HCT116 (cell line): ENCODE measurements around the gene CUX1.

Experiments used
- ATF3 ChIP-seq: IDR thresholded peaks from 2 replicates; pipeline ENCODE4 v1.6.1; 2012
- CTCF ChIP-seq, 3 experiments: fragments of 200-600 bp in 1 of 3; sonication (generic) in 1 of 3; IDR thresholded peaks in 2 of 3; conservative IDR thresholded peaks in 1 of 3; 2 replicates each; pipeline ENCODE4 v1.5.1; 2012 to 2017; ENCODE audit warnings: low read depth in 2 of 3, low read length in 2 of 3, antibody characterized with exemption in 1 of 3, borderline replicate concordance in 1 of 3, control low read depth in 1 of 3, mild to moderate bottlenecking in 1 of 3, mixed read lengths in 1 of 3, mixed run types in 1 of 3, moderate library complexity in 1 of 3; ENCODE audit not compliant: insufficient read depth in 1 of 3
- EGR1 ChIP-seq: IDR thresholded peaks from 2 replicates; pipeline ENCODE4 v1.6.1; 2012; ENCODE audit warnings: low read depth
- EZH2 ChIP-seq: fragments of 200-600 bp; sonication (generic); IDR thresholded peaks from 2 replicates; pipeline ENCODE4 v1.6.1; 2017; ENCODE audit warnings: antibody characterized with exemption, mixed run types
- FOSL1 ChIP-seq: IDR thresholded peaks from 2 replicates; pipeline ENCODE4 v1.6.1; 2012; ENCODE audit warnings: low read depth
- MAX ChIP-seq: IDR thresholded peaks from 2 replicates; pipeline ENCODE4 v1.6.1; 2012
- POLR2A ChIP-seq: IDR thresholded peaks from 2 replicates; pipeline ENCODE4 v1.7.0; 2011; ENCODE audit warnings: borderline replicate concordance; ENCODE audit not compliant: insufficient read depth, insufficient read length; ENCODE audit errors: extremely low read depth
- RAD21 ChIP-seq: IDR thresholded peaks from 2 replicates; pipeline ENCODE4 v1.6.1; 2012; ENCODE audit warnings: low read depth, mild to moderate bottlenecking
- REST ChIP-seq: IDR thresholded peaks from 2 replicates; pipeline ENCODE4 v1.6.1; 2012; ENCODE audit warnings: low read depth
- SP1 ChIP-seq: IDR thresholded peaks from 2 replicates; pipeline ENCODE4 v1.6.1; 2012; ENCODE audit warnings: low read depth
- TCF7L2 ChIP-seq: IDR thresholded peaks from 2 replicates; pipeline ENCODE4 v1.7.0; 2011; ENCODE audit warnings: borderline replicate concordance, inconsistent platforms; ENCODE audit not compliant: insufficient read depth, insufficient read length; ENCODE audit errors: extremely low read depth
- YY1 ChIP-seq: IDR thresholded peaks from 2 replicates; pipeline ENCODE4 v1.6.1; 2011; ENCODE audit warnings: low read length, low read depth, moderate library complexity, mild to moderate bottlenecking; ENCODE audit not compliant: insufficient replicate concordance; ENCODE audit errors: extremely low read depth
- ZFX ChIP-seq: fragments of 450-650 bp; IDR thresholded peaks from 2 replicates; pipeline ENCODE4 v1.6.1; 2017
- ZNF274 ChIP-seq: fragments of 200-500 bp; sonication (Bioruptor generic); IDR thresholded peaks from 2 replicates; pipeline ENCODE4 v1.6.1; 2014; ENCODE audit warnings: mild to moderate bottlenecking, low read depth, low read length, inconsistent platforms

- TF ChIP-seq POLR2A (no peak), ATF3 (no peak), YY1 (no peak), CTCF (IDR thresholded peaks at IDR 0.05 in 2 of 3, conservative IDR thresholded peaks at IDR 0.05 in 1 of 3; ENCODE audit: borderline replicate concordance in 1 of 3, insufficient read depth in 1 of 3, low read depth in 2 of 3, low read length in 2 of 3) (no peak), SP1 (no peak), EZH2 (no peak), ZFX (no peak), MAX (no peak), REST (no peak), RAD21 (no peak), ZNF274 (no peak), EGR1 (no peak), FOSL1 (no peak), TCF7L2 (no peak)
These were observed 53.9 kb downstream of the CUX1 start for GRCh38 chr7:101871351-101871750.
